ENCODE measurements around the gene OR5M8.

OR5M8 gene

GRCh38 chr11:56491270-56491669 is at the start of gene OR5M8:
OR5M8 (minus strand) TSS chr11:56491370; CDS start chr11:56491370, 0 bp downstream.
- no peak for DNase-seq (ENCODE audit: low read depth)

GRCh38 chr11:56533054-56533740 is 42.0 kb upstream of the OR5M8 start:
- no peak for DNase-seq (ENCODE audit: low read depth)

- no peak for DNase-seq (ENCODE audit: low read depth)
Observed at GRCh38 chr11:56531856-56532255, 40.7 kb upstream of the OR5M8 start.

DNA sequence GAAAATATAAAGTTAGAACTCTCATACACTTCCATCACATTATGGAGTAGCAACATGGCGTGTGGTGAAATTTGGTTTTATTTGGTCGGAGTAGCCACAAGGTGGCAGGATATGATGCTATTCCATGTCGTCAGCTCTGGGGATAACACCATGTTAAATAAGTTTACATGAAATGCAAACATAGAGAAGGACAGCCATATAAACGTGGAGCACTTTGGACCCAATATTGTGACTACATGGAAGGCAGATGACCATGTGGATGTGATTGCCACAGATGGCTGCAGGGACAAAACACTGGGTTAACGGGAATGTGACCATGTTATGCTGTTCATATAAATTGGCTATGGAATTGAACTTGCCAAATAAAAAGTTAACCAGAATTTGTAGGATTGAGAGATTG is 30.8 kb upstream of the OR5M8 start:
- DNase-seq (ENCODE audit: low read depth) = no peak

GRCh38 chr11:56513280-56513679 is 22.1 kb upstream of the OR5M8 start:
- DNase-seq (ENCODE audit: low read depth) = no peak

DNA sequence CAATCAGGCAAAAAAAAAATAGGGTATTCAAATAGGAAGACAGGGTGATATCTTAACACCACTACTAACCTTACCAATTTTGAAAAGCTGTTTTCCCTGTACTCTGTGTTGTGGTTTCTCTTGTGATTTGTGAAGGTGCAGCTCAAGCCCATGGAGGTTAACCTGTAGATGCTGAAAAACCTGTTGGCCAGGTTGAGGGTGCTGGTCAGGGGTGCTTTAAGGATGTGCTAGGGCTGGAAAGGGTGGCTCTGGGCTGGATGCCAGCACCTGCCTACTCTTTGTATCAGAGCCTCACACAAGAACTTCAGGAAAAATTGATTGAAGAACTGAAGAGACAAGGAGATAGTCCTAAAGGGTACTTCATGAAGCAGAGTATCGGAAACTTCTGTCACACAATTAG is 18.3 kb upstream of the OR5M8 start:
- DNase-seq (ENCODE audit: low read depth) = no peak

- no peak for DNase-seq (ENCODE audit: low read depth)
Observed at GRCh38 chr11:56497010-56497409, 5.8 kb upstream of the OR5M8 start.

DNA sequence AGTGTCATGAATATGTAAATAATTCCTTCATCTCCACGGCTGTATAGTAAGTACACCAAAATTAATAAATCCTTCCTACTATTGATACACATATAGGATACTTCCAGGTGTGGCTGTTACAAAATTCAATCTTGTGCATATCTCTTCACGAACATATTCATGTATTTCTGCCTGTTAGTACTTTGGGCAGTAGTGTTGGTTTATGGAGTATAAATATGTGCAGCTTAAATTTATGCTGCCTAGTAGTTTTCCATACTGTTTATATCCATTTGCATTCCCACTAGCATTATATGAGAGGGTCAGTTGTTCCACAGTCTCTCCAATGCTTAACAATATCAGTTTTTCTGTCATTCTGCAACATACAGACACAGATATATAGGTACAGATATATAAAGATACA is 3.9 kb upstream of the OR5M8 start:
- no peak for DNase-seq (ENCODE audit: low read depth)

- no peak for DNase-seq (ENCODE audit: low read depth)
Observed at GRCh38 chr11:56486801-56487200, 4.4 kb downstream of the OR5M8 start.

- no peak for DNase-seq (ENCODE audit: low read depth)
Observed at GRCh38 chr11:56474729-56475235, 16.4 kb downstream of the OR5M8 start.

DNA sequence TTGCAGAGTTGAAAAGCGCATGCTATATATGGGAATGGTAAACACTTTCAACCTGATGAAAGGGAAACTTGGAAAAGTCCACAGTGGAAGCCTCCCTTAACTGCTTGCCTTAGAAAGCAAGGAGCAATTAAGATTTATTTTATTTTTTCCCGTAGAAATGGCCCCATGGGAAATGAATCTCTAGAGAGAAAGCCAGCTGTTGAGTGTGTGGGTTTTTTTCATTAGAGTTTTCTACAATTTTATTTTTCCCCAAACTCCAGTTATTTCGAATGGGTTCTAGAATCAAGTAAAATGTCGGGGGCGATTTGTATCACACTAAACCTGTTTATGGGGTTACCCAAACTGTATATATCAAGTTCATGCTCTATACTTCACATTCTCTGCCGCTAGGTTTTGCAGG is 17.9 kb downstream of the OR5M8 start, which contains the start of gene OR5M3:
Gene OR5M3, minus strand, starts transcription at position 101 of the 400 bp plus-strand sequence. CDS start 2,855 bp downstream, outside the sequence.
- DNase-seq (ENCODE audit: low read depth) = no peak

- no peak for DNase-seq (ENCODE audit: low read depth)
Observed at GRCh38 chr11:56457076-56457475, 34.1 kb downstream of the OR5M8 start.

DNA sequence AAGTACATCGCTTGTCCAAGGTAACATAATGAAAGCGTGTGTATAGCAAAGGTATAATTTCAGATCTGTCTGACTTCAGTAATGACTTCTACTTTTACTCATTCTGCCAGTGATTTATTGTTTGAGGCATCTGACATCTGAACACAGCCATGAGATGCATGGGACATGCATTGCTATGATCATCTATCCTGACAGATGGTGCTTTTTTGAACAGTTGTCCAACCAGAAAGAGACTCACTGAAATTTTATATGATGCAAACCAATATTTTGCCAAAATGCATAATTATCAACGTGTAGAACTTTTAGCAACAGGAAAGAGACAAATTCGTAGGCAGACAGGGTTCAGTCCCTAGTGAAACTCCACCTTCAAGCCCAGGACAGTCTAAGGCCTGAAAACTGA is 37.6 kb downstream of the OR5M8 start:
- DNase-seq (ENCODE audit: low read depth) = no peak
